GM12873 (cell line): ENCODE measurements around the gene PHKG1.

Experiments used
- CTCF ChIP-seq: IDR thresholded peaks from 2 replicates; pipeline ENCODE4 v1.5.1; 2012; ENCODE audit warnings: low read depth, mild to moderate bottlenecking, moderate library complexity, low read length, control low read depth; ENCODE audit not compliant: insufficient read depth; ENCODE audit errors: missing control alignments

Gene PHKG1

DNA sequence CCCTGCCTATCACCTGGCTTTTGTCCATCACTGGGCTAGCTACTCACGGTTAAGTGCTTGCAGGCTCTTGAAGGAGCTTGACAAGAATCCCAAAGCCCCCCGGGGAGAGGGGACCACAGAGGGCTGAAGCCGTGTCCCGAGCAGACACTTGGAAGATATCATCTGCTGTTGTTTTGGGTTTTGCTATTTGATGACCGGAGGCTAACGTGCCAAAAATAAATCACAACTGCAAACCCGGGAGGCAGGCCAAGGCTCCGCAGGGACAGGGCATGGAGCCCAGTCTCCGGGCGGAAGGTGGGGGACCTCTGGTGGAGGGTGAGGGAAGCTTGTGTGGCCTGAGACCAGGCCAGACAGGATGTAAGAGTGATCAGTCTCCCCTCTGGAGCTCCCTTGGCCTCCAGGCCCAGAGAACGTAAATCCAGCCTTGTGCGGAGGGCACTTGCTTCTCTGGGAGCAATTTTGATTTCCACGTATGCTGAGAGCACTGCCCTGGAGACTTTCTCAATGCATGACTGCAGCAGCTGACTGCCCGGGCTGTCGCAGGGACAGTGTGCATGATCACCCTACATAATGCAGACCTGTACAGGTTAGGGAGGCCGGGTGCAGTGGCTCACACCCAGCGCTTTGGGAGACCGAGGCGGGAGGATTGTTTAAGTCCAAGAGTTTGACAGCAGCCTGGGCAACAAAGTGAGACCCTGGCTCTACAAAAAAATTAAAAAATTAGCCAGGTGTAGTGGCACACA is at the start of gene PHKG1:
TSS of gene PHKG1 (minus strand) at position 164 of the 743 bp plus-strand sequence. CDS start 4,011 bp downstream, outside the sequence.
- TF ChIP-seq CTCF, result peak; percentile 7

- TF ChIP-seq CTCF, result no peak
Observed at GRCh38 chr7:56127241-56127975, 34.7 kb upstream of the PHKG1 start.

DNA sequence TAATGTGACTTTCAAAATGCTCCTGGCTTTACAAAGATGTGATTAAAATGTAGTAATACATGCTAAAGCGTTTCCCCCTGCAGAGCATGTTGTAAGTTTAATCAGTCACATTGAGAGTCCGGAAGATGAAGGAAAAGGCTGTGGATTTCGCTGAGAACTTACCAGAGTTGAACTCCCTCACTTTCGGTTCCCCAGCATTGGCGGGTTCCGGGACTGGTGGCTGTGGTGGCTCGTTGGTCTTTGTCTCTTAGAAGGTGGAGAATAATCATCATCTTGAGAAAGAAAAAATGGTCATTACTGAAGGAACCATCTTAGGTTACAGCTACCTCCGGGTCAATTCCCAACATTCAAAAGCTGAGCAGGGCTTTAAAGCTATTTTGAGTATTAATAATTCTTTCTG is 33.1 kb upstream of the PHKG1 start:
- TF ChIP-seq CTCF, result no peak

GRCh38 chr7:56124981-56125380 is 32.2 kb upstream of the PHKG1 start:
- no peak for TF ChIP-seq CTCF

DNA sequence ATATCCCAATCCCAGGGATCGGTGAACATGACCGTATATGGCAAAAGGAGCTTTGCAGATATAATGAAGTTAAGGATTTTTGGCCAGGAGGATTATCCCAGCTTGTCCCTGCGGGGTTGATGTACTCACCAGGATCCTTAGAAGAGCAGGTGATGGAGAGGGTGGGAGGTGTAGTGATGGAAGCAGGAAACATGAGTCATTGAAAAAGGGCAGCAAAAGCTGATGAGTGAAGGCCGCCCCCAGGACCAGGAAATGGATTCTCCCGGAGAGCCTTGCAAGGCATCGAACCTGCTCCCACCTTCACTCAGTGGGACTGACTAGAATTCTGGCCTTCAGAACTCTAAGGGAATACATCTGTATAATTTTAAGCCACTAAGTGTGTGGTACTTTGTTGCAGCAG is 28.7 kb upstream of the PHKG1 start:
- TF ChIP-seq CTCF, result no peak

DNA sequence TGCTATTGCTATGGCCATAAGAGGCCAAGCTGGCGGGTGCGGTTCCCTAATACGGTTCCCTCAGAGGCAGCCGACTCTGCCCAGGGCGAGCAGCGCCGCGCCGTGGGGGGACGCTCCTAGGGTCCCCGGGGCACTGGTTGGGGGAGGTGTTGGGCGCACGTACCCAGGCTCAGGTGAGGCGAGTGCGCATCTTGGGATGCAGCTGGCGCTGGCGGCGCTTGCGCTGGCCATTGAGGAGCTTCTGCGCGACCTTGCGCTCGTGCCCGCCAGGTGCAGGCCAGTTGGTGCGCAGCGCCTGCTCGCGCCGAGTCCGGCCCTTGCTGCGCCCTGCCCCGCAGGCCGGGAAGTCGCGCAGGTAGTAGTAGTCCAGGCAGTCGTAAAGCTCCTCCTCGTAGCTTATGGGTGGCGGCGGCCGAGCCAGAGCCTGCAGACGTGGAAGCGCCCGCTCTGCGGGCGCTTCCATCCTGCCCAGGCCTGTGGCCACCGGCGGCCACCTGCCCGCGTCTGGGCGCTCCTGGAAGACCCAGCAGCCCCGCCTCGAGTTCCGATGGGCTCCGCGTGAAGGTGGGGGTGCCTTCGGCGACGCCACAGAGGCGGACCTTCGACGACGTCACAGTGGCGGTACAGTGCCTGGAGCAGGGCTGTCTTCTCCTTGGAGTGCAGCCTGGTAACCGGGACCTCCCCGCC is 23.2 kb upstream of the PHKG1 start, which contains the start of gene NUPR2:
TSS of gene NUPR2 (minus strand) at position 566 of the 687 bp plus-strand sequence. CDS start at position 463, 103 bp downstream.
- no peak for TF ChIP-seq CTCF

DNA sequence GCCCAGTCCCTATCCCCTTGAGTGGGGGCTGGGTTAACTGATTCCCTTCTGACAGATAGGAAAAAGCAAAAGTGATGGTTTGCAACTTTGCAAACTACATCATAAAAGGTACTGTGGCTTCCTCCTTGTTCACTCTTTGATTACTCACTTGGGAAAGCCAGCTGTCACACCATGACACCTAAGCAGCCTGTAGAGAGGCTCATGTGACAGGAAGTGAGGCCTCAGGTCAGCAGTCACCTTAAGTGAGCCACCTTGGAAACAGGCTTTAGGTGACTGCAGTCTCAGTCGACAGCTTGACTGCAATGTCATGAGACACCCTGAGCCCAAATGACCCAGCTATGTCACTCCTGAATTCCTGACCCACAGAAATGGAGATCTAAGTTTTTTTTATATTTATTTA is 17.9 kb upstream of the PHKG1 start:
- no peak for TF ChIP-seq CTCF
